CD4-positive, alpha-beta T cell treated with Interleukin-15 for 4 hours (primary cell): ENCODE measurements around the gene MAMLD1.
A peak's percentile ranks its signal among the peaks of the same experiment; 100 is the strongest.
"Not testable (repeated sequence)": the region's sequence is repeated elsewhere in the genome, so short reads cannot be mapped to it uniquely, and the experiment has no call there.

Experiments
- DNase-seq: peaks from one replicate; pipeline ENCODE4 v3.0.0-alpha.2; 2020; ENCODE audit warnings: low spot score

Gene MAMLD1, protein sequence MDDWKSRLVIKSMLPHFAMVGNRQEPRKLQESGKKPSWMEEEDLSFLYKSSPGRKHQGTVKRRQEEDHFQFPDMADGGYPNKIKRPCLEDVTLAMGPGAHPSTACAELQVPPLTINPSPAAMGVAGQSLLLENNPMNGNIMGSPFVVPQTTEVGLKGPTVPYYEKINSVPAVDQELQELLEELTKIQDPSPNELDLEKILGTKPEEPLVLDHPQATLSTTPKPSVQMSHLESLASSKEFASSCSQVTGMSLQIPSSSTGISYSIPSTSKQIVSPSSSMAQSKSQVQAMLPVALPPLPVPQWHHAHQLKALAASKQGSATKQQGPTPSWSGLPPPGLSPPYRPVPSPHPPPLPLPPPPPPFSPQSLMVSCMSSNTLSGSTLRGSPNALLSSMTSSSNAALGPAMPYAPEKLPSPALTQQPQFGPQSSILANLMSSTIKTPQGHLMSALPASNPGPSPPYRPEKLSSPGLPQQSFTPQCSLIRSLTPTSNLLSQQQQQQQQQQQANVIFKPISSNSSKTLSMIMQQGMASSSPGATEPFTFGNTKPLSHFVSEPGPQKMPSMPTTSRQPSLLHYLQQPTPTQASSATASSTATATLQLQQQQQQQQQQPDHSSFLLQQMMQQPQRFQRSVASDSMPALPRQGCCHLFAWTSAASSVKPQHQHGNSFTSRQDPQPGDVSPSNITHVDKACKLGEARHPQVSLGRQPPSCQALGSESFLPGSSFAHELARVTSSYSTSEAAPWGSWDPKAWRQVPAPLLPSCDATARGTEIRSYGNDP

DNA sequence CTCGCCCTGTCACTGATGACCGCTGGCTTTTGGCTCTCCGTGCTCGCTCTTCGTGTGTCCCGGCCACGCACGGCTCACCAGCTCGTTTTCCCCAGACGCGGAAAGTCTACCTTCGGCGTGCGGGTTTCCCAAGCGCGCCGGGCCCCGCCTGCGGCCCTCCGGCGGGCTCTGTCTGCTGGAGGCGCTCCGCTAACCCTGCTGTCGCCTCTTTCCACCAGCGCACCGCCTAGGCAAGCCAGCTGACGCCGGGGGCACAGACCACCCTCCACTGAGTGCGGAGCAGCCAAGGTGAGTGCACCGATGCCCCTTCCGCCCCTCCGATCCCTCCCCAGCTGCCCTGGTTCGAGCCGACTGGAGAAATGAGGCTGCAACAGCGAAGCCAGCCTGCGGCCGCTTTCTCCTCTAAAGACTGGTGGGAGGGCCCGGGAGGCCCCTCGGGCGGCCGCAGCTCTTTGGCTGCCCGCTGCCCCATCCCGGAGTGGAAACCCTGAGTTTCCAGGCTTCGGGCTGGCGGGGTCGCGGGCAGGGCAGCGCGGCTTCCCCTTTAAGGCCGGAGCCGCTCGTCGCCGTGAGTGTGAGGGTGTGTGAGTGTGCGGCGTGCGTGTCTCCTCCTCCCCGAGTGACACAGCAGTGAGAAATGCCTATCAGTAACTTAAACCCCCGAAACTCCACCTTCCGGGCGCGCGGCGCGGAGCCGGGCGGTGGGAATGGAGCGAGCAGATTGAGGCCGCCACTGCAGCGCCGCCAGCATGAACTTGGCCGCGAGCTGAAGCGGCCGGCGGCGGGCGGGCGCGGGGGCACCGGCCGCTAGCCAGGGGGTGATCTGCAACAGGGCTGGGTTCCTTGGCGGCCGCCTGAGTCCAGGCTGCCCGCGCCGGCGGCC lies at the start of gene MAMLD1:
MAMLD1 (plus strand) TSS at position 719 of the 883 bp plus-strand sequence. CDS start 82,200 bp downstream, outside the sequence.
- peak; percentile 68 for DNase-seq

DNA sequence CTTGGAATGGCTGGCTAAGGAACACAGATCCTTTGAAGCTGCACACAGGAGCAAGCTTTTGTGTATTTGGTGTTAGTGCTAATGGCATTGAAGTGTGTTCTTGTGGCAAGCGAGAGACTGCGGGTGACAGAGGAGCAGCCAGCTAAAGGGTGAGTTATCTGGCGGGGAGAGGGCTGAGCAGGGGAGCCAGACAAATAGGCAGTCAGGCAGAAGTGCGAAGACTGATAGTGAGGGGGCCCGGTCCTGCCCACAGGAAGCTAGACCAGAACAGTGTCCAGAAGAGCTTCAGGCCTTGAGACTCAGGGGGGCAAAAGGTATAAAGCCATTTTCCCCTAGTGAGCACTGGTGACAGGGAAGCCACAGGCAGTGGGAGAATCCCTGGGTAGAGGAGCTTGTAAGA lies 49.6 kb upstream of the MAMLD1 start:
- DNase-seq: no peak

GRCh38 chrX:150314186-150314585 lies 48.9 kb upstream of the MAMLD1 start:
- DNase-seq: no peak

DNA sequence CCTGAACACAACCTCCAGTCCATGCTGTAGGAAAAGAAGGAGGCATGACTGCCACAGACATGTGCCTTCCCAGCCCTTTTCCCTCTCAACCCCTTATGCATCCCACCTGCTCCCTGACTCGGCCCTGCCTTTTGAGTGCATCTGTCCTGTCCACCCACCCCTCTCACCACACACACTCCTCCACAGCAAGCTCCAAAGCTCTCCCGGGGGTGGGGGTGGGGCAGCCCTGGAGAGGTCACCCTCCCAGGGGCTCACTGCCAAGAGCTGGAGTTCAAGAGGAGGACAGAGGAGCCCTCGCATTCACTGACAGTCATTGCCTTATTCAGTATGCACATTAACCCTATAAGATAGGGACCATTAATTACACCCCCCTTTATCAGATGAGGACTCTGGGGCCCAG lies 46.6 kb upstream of the MAMLD1 start:
- no peak for DNase-seq

DNA sequence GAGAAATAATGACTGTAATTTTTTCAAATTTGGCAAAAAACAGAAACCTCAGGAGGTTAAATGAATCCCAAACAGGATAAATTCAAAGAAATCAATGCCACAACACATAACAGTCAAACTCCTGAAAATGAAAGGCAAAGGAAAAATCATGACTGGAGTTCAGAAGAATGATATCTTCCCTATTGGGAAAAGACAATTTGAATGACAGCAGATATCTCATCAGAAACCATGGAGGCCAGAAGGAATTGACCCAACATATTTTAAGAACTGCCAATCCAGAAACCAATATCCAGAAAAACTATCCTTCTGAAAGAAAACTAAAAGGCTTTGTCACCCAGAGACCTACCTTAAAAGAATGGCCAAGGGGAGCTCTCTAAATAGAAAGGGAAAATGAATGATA lies 40.1 kb upstream of the MAMLD1 start:
- no peak for DNase-seq

- DNase-seq: no peak
These were observed 38.9 kb upstream of the MAMLD1 start for GRCh38 chrX:150324035-150324728.

DNA sequence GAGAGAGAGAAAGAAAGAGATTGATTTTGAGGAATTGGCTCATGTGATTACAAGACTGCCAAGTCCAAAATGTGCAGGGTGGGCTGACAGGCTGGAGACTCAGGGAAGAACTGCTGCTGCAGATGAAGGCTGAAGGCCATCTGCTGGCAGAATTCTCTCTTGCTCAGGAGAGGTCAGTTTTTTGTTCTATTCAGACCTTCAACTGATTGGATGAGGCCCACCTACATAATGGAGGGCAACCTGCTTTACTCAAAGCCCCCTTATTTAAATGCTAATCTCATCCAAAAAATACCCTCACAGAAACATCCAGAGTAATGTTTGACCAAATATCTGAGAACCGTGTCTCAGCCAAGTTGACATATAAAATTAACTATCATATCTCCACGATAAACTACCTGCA lies 38.2 kb upstream of the MAMLD1 start:
- DNase-seq: no peak

GRCh38 chrX:150326541-150327247 lies 36.4 kb upstream of the MAMLD1 start:
- DNase-seq: no peak

DNA sequence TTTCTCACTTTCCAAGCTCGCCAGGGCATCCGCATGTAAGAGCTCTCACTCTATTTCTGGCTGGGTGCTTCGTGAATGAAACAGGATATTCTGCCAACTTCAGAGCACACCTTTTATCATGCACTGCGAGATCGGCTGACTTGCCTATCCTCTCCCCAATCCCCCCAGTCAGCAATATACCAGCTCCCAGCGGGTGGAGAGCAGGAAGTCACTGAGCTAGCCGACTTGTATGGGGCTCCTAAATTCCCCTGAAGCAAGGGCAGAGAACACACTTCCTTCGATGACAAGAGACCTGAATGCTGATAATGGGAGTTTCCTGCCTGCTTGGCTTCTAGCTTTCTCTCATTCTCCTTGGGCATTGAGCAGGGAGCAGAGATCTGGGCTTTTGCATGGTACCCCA lies 33.8 kb upstream of the MAMLD1 start:
- DNase-seq: no peak

DNA sequence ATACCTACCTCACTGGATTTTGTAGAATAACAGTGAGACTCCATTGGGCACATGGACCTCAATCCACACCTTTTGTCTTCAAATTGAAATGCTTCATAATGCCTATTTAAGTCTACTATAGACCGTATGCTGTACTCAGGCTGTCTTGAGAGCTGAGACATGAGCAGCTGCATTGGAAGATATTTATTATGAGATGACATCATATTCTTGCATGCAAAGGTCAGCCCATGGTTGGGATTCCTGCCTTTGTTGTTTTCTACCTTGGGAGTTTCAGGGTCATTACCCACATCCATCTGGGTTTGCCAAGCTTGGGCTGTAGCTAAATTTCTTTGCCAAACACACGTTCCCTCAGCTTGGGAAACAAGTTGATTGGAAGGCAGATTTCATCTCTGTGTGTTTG lies 33.2 kb upstream of the MAMLD1 start:
- DNase-seq: no peak

- no peak for DNase-seq
These were observed 31.1 kb upstream of the MAMLD1 start for GRCh38 chrX:150332023-150332422.

- DNase-seq: no peak
These were observed 29.0 kb upstream of the MAMLD1 start for GRCh38 chrX:150334100-150334499.

DNA sequence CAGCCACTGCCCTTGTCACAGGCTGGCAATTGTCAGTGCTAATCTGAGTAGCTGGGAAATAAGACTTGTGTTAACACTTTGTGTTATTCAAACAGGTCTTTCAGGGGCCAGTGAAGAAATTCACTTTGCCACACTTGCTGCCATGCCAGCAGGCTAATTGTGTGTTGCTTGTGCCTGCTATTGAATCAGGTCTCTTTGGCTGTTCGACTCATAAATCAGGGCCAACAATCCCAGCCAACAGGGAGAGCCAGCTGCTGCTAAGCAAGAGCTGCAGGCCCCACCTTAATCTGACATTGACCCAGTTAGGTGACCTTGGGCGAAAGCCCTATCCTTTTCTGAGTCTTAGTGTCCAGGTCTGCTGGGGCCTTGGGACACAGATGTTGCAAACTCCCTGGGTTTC lies 28.1 kb upstream of the MAMLD1 start:
- no peak for DNase-seq

- DNase-seq: no peak
These were observed 26.1 kb upstream of the MAMLD1 start for GRCh38 chrX:150337026-150337425.

DNA sequence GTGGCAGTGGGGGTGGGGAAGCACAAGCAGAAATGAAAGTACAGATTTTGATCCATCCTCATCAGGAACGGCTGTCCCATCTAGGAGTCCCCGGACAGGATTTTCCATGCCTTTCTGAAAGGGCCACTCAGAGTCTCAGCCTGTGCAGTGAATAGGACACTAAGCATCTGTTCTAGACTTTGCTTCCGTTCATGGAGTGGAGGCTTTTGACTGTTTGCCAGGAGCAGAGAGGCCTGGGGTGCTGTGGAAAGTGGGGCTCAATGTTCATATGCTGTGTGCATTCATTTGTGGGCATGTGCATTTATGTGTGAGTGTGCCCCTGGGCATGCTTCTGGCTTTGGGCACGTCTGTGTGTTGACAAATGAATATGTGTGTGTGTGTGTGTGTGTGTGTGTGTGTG lies 25.6 kb upstream of the MAMLD1 start:
- no peak for DNase-seq

GRCh38 chrX:150338615-150339014 lies 24.5 kb upstream of the MAMLD1 start:
- no peak for DNase-seq

- DNase-seq: no peak
These were observed 23.4 kb upstream of the MAMLD1 start for GRCh38 chrX:150339736-150340135.

DNA sequence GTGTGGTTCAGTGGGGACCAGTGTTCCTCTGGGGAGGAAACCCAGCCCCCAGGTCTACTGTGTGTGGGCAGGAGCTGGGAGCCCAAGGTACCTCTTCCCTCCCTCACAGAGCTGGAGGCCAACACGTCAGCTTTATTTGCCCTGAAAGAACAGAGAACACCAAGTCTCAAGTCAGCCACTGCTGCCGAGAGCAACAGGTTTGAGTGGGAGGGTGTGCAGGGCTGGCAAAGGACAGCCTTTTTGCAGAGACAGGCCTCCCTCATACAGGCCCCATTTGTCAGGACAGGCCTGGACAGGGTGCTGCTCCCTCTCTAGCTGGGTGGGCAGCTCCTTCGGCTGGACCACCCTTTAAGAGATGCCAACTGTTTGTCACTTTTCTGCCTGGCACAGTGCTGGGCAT lies 22.8 kb upstream of the MAMLD1 start:
- not testable (repeated sequence) for DNase-seq

- no peak for DNase-seq
These were observed 15.6 kb upstream of the MAMLD1 start for GRCh38 chrX:150347471-150347870.

- DNase-seq: no peak
These were observed 14.8 kb upstream of the MAMLD1 start for GRCh38 chrX:150348365-150348764.

DNA sequence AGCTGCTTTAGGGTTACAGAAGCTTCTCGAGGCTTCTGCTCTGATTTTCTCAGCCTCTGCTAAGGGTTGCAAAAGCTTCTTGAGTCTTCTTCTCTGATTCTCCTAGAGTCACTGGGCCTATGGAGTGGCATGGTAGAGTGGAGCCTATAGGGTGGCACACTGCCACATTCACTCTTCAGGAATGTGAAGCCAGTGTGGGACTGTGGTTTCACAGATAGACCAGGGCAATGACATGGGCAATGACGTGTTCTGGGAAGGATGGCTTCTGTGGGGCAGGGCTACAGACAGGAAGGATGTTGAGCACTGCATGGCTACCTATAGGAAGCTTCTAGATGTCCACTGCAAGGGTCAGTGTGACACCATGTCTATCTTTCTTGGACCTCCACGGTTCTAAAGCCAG lies 11.0 kb upstream of the MAMLD1 start:
- DNase-seq: no peak
